ENCODE data around the gene SYNGAP1.

DNA sequence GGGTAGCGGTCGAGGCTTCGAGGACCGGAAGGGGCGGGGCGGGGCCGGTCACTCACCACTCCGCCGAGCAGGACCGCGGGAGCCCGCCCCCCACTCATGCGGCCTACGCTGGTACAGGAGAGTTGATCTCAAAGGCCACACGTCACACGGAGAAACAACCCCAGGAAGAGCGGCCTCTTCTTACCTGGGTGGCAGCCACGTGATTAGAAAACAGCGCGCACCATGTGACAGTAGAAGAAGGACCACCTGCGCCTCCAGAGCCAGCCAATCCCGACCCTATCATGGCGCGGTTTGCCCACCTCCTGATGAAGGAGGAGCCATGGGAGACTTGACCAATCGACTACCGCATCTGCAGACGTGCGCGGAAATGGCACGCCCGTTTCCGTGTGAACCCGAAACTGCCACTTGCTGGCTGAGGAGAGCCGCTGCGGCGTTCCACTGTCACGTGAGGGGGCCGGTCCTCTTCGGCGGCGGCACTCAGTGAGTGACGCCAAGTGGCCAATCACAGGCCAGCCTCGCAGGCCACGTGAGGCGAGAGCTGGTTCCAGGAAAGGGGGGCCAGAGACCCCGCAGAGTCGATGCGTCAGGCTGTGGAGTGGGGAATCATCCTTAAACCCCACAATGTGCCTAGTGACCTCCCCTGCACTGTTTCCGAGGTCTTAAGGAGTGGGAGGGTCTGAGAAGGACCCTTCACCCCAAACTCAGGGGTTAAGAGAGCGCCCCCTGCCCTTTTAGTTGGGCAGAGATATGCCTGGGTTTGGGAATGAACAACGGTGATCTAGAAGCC is 1.8 kb upstream of the SYNGAP1 start, which contains the start of gene CUTA:
- TF ChIP-seq ZNF274 (IDR thresholded peaks at IDR 0.05; ENCODE audit: low read depth, low read length) (no peak), SUZ12 (IDR thresholded peaks at IDR 0.05; ENCODE audit: extremely low read depth, insufficient read depth, insufficient read length) (no peak), YY1 (IDR thresholded peaks at IDR 0.05; ENCODE audit: insufficient read depth, insufficient read length) (peak; percentile 13)

Data from NT2/D1 (cell line).